ENCODE results near the gene HSD17B12.

The HSD17B12 gene

GRCh38 chr11:43786016-43786415 is 105.5 kb downstream of the HSD17B12 start:
- no peak overlapping the region for H3K4me3 ChIP-seq (replicated peaks in 1 of 2; ENCODE audit: low read depth in 2 of 2, low read length in 2 of 2)
- no peak for TF ChIP-seq CTCF (IDR thresholded peaks at IDR 0.05; ENCODE audit: low read depth, low read length)
- no peak for DNase-seq (ENCODE audit: low read depth in 2 of 2)

- H3K4me3 ChIP-seq (replicated peaks in 1 of 2; ENCODE audit: low read depth in 2 of 2, low read length in 2 of 2) = no peak overlapping the region
- DNase-seq (ENCODE audit: low read depth in 2 of 2) = no peak
- no peak for TF ChIP-seq CTCF (IDR thresholded peaks at IDR 0.05; ENCODE audit: low read depth, low read length)
Measured at GRCh38 chr11:43787824-43788223, 107.3 kb downstream of the HSD17B12 start.

- DNase-seq (ENCODE audit: low read depth in 2 of 2) = no peak
- H3K4me3 ChIP-seq (replicated peaks in 1 of 2; ENCODE audit: low read depth in 2 of 2, low read length in 2 of 2) = no peak overlapping the region
- TF ChIP-seq CTCF (IDR thresholded peaks at IDR 0.05; ENCODE audit: low read depth, low read length) = no peak
Measured at GRCh38 chr11:43788421-43788820, 107.9 kb downstream of the HSD17B12 start.

- peak; percentile 51 to 77 for DNase-seq (ENCODE audit: low read depth in 2 of 2)
Measured at GRCh38 chr11:43789700-43790443, 109.3 kb downstream of the HSD17B12 start.

GRCh38 chr11:43790444-43790794 is 109.9 kb downstream of the HSD17B12 start:
- DNase-seq (ENCODE audit: low read depth in 2 of 2) = peak in 1 of 2 donors; percentile 59
- no peak overlapping the region for H3K4me3 ChIP-seq (replicated peaks in 1 of 2; ENCODE audit: low read depth in 2 of 2, low read length in 2 of 2)
- no peak for TF ChIP-seq CTCF (IDR thresholded peaks at IDR 0.05; ENCODE audit: low read depth, low read length)

More at GRCh38 chr11:43789700-43790443, 109.3 kb downstream of the HSD17B12 start:
- TF ChIP-seq CTCF (IDR thresholded peaks at IDR 0.05; ENCODE audit: low read depth, low read length) = no peak
- H3K4me3 ChIP-seq (replicated peaks in 1 of 2; ENCODE audit: low read depth in 2 of 2, low read length in 2 of 2) = no peak overlapping the region

GRCh38 chr11:43797337-43797736 is 116.8 kb downstream of the HSD17B12 start:
- TF ChIP-seq CTCF (IDR thresholded peaks at IDR 0.05; ENCODE audit: low read depth, low read length) = no peak
- no peak overlapping the region for H3K4me3 ChIP-seq (replicated peaks in 1 of 2; ENCODE audit: low read depth in 2 of 2, low read length in 2 of 2)
- DNase-seq (ENCODE audit: low read depth in 2 of 2) = no peak

- H3K4me3 ChIP-seq (replicated peaks in 1 of 2; ENCODE audit: low read depth in 2 of 2, low read length in 2 of 2) = no peak overlapping the region
- DNase-seq (ENCODE audit: low read depth in 2 of 2) = no peak
- TF ChIP-seq CTCF (IDR thresholded peaks at IDR 0.05; ENCODE audit: low read depth, low read length) = no peak
Measured at GRCh38 chr11:43797866-43798265, 117.3 kb downstream of the HSD17B12 start.
